ENCODE results near the gene MTG2. TPM values are rescaled to one million over a fixed set of nuclear protein-coding genes. Genes with fewer than 3 reads are reported as not detected.

Gene MTG2
- total and polyA plus RNA-seq, 2 of the 13 experiments (the other 11 are each of a cell fraction or from before 2014, with no cell fraction given): 20.4 to 37.8 TPM

DNA sequence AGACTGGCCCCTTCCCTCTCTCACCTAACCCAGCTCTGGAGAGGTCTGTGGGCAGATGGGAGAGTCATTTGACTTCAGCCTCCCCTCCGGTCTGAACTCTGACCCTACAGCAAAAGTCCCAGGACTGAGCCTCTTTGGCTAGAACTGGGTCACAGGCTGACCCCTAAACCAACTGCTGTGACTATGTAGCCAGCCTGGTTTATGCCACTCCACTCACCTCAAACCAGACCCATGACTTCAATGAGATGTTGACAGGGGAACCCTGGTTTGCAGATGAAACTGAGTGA, 54.6 kb downstream of the MTG2 start (continued):
- TF ChIP-seq ATF4 (CRISPR knock-in tag; IDR thresholded peaks at IDR 0.05) (no peak), ZNF251 (CRISPR knock-in tag; IDR thresholded peaks at IDR 0.05) (no peak), JARID2 (CRISPR knock-in tag; IDR thresholded peaks at IDR 0.05; ENCODE audit: insufficient replicate concordance) (no peak), MTA1 (CRISPR knock-in tag; IDR thresholded peaks at IDR 0.05; ENCODE audit: borderline replicate concordance) (no peak), ZNF253 (CRISPR knock-in tag; IDR thresholded peaks at IDR 0.05; ENCODE audit: borderline replicate concordance) (no peak), ASH2L (IDR thresholded peaks at IDR 0.05; ENCODE audit: insufficient read length, low read depth, low read length) (no peak), MLX (CRISPR knock-in tag; IDR thresholded peaks at IDR 0.05) (no peak), HOXD1 (CRISPR knock-in tag; IDR thresholded peaks at IDR 0.05) (no peak), ZNF142 (CRISPR knock-in tag; IDR thresholded peaks at IDR 0.05) (no peak), ZNF549 (CRISPR knock-in tag; IDR thresholded peaks at IDR 0.05) (no peak), ZNF768 (CRISPR knock-in tag; IDR thresholded peaks at IDR 0.05) (no peak), PHF20 (CRISPR knock-in tag; IDR thresholded peaks at IDR 0.05) (no peak; the same call in none of the 2 replicates), ATF3 (CRISPR knock-in tag; IDR thresholded peaks at IDR 0.05) (no peak)
- TF ChIP-seq, protein P1, sequence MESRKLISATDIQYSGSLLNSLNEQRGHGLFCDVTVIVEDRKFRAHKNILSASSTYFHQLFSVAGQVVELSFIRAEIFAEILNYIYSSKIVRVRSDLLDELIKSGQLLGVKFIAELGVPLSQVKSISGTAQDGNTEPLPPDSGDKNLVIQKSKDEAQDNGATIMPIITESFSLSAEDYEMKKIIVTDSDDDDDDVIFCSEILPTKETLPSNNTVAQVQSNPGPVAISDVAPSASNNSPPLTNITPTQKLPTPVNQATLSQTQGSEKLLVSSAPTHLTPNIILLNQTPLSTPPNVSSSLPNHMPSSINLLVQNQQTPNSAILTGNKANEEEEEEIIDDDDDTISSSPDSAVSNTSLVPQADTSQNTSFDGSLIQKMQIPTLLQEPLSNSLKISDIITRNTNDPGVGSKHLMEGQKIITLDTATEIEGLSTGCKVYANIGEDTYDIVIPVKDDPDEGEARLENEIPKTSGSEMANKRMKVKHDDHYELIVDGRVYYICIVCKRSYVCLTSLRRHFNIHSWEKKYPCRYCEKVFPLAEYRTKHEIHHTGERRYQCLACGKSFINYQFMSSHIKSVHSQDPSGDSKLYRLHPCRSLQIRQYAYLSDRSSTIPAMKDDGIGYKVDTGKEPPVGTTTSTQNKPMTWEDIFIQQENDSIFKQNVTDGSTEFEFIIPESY (CRISPR knock-in tag; IDR thresholded peaks at IDR 0.05): no peak
- TF ChIP-seq, protein P2, sequence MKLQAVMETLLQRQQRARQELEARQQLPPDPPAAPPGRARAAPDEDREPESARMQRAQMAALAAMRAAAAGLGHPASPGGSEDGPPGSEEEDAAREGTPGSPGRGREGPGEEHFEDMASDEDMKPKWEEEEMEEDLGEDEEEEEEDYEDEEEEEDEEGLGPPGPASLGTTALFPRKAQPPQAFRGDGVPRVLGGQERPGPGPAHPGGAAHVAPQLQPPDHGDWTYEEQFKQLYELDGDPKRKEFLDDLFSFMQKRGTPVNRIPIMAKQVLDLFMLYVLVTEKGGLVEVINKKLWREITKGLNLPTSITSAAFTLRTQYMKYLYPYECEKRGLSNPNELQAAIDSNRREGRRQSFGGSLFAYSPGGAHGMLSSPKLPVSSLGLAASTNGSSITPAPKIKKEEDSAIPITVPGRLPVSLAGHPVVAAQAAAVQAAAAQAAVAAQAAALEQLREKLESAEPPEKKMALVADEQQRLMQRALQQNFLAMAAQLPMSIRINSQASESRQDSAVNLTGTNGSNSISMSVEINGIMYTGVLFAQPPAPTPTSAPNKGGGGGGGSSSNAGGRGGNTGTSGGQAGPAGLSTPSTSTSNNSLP (IDR thresholded peaks at IDR 0.05; ENCODE audit: low read depth, low read length): no peak
- TF ChIP-seq, protein P3, sequence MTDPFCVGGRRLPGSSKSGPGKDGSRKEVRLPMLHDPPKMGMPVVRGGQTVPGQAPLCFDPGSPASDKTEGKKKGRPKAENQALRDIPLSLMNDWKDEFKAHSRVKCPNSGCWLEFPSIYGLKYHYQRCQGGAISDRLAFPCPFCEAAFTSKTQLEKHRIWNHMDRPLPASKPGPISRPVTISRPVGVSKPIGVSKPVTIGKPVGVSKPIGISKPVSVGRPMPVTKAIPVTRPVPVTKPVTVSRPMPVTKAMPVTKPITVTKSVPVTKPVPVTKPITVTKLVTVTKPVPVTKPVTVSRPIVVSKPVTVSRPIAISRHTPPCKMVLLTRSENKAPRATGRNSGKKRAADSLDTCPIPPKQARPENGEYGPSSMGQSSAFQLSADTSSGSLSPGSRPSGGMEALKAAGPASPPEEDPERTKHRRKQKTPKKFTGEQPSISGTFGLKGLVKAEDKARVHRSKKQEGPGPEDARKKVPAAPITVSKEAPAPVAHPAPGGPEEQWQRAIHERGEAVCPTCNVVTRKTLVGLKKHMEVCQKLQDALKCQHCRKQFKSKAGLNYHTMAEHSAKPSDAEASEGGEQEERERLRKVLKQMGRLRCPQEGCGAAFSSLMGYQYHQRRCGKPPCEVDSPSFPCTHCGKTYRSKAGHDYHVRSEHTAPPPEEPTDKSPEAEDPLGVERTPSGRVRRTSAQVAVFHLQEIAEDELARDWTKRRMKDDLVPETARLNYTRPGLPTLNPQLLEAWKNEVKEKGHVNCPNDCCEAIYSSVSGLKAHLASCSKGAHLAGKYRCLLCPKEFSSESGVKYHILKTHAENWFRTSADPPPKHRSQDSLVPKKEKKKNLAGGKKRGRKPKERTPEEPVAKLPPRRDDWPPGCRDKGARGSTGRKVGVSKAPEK (CRISPR knock-in tag; IDR thresholded peaks at IDR 0.05; ENCODE audit: borderline replicate concordance): no peak

Measured in HepG2 (cell line).